HepG2 (cell line): ENCODE results near the gene CARMIL1. TPM values are rescaled to one million over a fixed set of nuclear protein-coding genes. Genes with fewer than 3 reads are reported as not detected.

ENCODE experiments used
- ATF7-NPFF ChIP-seq: sonication (generic); formaldehyde crosslinking; IDR thresholded peaks from 2 replicates; pipeline ENCODE4 v1.8.1; 2023; ENCODE audit warnings: mild to moderate bottlenecking, low read depth, missing genetic modification reagents, moderate library complexity
- FOXA3 ChIP-seq: IDR thresholded peaks from 2 replicates; pipeline ENCODE4 v1.6.1; 2016; ENCODE audit warnings: missing genetic modification reagents, missing compliant biosample characterization
- HIC2 ChIP-seq: sonication (generic); formaldehyde crosslinking; IDR thresholded peaks from 2 replicates; pipeline ENCODE4 v1.9.0; 2022; ENCODE audit warnings: low read depth, missing genetic modification reagents
- HOXA3 ChIP-seq: sonication (generic); formaldehyde crosslinking; IDR thresholded peaks from 2 replicates; pipeline ENCODE4 v1.5.0; 2020; ENCODE audit warnings: missing genetic modification reagents
- KAT8 ChIP-seq: IDR thresholded peaks from 2 replicates; pipeline ENCODE4 v1.6.1; 2016; ENCODE audit warnings: missing genetic modification reagents, missing compliant biosample characterization
- MBD4 ChIP-seq: IDR thresholded peaks from 2 replicates; pipeline ENCODE4 v1.6.1; 2012; ENCODE audit warnings: low read length, inconsistent platforms, borderline replicate concordance
- NONO ChIP-seq, 2 experiments: fragments of 450-650 bp in 1 of 2; sonication (generic) in 1 of 2; formaldehyde crosslinking in 1 of 2; IDR thresholded peaks in 1 of 2; conservative IDR thresholded peaks in 1 of 2; 2 replicates each; pipeline versions ENCODE4 v1.6.1 to v1.8.0; 2017 to 2022; ENCODE audit warnings: mild to moderate bottlenecking in 1 of 2, missing genetic modification reagents in 1 of 2, moderate library complexity in 1 of 2
- RBFOX2 ChIP-seq: fragments of 200-400 bp; formaldehyde crosslinking; IDR thresholded peaks from 2 replicates; pipeline ENCODE4 v1.6.1; 2017; ENCODE audit warnings: low read depth, mild to moderate bottlenecking, low read length
- SMYD3 ChIP-seq: sonication (generic); formaldehyde crosslinking; IDR thresholded peaks from 2 replicates; pipeline ENCODE4 v1.8.1; 2023; ENCODE audit warnings: mild to moderate bottlenecking, missing genetic modification reagents
- SRSF4 ChIP-seq: fragments of 200-400 bp; formaldehyde crosslinking; IDR thresholded peaks from one replicate; pipeline ENCODE4 v1.6.1; 2018; ENCODE audit warnings: mild to moderate bottlenecking, low read depth, low read length, moderate library complexity; ENCODE audit not compliant: poor library complexity, severe bottlenecking
- THAP7 ChIP-seq: sonication (generic); formaldehyde crosslinking; IDR thresholded peaks from 2 replicates; pipeline ENCODE4 v1.8.1; 2023; ENCODE audit warnings: mild to moderate bottlenecking, missing genetic modification reagents
- UBTF ChIP-seq: sonication (generic); formaldehyde crosslinking; IDR thresholded peaks from 2 replicates; pipeline ENCODE4 v1.4.0; 2020; ENCODE audit warnings: mild to moderate bottlenecking, missing genetic modification reagents
- ZMAT3 ChIP-seq: sonication (generic); formaldehyde crosslinking; conservative IDR thresholded peaks from 2 replicates; pipeline ENCODE4 v1.7.0; 2021; ENCODE audit warnings: missing genetic modification reagents
- ZNF10 ChIP-seq: sonication (generic); formaldehyde crosslinking; IDR thresholded peaks from 2 replicates; pipeline ENCODE4 v1.4.0; 2020; ENCODE audit warnings: mild to moderate bottlenecking, low read depth, missing genetic modification reagents, borderline replicate concordance
- ZNF362 ChIP-seq: sonication (generic); formaldehyde crosslinking; IDR thresholded peaks from 2 replicates; pipeline ENCODE4 v1.4.0; 2020; ENCODE audit warnings: missing genetic modification reagents, mild to moderate bottlenecking, borderline replicate concordance
- polyA plus RNA-seq, 8 experiments: library from polyadenylated mRNA; depleted of rRNA in 3 of 8; stranded (reverse) in 7 of 8; unstranded in 1 of 8; fragments of >200 nt; fragmentation: Illumina TruSeq in 4 of 8; extraction: Trizol in 4 of 8; gene quantifications; 2 replicates each; pipeline versions ENCODE4 v1.2.1 to v1.2.3, GENCODE V29; 2011 to 2016; ENCODE audit warnings: low read depth in 4 of 8, missing spikeins in 1 of 8, mixed read lengths in 1 of 8; ENCODE audit not compliant: insufficient read depth in 1 of 8
- total RNA-seq, 5 experiments: library from RNA; depleted of rRNA; stranded (reverse); fragments of >200 nt; fragmentation: Illumina TruSeq; extraction: Trizol; gene quantifications; 2 replicates each; pipeline ENCODE4 v1.2.3, GENCODE V29; 2016; ENCODE audit warnings: low read depth in 1 of 5

Gene CARMIL1
- total and polyA plus RNA-seq, 2 of the 13 experiments (the other 11 are each of a cell fraction or from before 2014, with no cell fraction given): 1.8 to 2.6 TPM

DNA sequence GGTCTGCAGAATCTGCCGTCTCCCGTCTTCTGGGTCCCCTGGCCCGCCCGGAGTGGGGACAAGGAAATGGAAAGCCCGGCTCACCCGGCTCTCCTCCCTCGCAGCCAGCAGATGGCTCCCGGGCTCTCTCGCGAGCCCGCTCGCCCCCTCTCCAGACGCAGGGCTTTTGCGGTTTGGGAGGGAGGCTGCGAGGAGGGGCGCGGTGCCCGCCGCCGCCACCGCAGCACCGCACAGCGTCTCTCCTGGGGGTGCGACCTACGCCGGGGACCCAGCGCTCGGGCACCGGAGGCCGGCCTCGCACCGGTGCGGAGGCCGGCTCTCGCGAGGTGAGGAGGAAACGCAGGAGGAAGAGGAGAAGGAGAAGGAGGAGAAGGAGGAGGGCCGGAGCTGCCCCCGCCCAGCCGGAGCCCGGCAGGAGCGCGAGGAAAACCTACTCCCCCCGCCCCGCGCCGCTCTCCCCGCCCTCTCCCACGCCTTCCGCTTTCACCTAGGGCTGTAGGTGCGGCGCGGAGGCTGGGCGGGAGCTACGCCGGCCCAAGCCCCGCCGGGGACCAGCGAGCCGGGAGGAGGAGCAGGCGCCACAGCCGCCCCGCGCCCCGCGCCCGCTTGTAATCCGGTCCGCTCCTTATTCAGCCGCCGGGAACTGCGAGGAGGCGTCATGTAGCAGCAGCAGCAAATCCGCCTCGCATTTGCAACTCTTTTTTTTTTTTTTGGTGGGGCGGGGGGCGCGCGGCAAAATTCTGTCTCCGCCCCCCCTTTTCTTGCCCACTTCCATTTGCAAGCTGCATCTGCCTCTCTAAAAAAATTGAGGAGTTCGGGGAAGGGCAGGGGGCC, at the start of gene CARMIL1 (continued):
- TF ChIP-seq RBFOX2 (peak; percentile 61), UBTF (CRISPR knock-in tag) (peak; percentile 64; the same call in 1 of the 2 replicates), KAT8 (peak; percentile 67), THAP7 (no peak), NONO (IDR thresholded peaks at IDR 0.05) (no peak), NONO (CRISPR knock-in tag; conservative IDR thresholded peaks at IDR 0.05) (no peak), HOXA3 (peak; percentile 45; the same call in 1 of the 2 replicates), FOXA3 (CRISPR knock-in tag) (no peak; the same call in 1 of the 2 replicates), SRSF4 (no peak), SMYD3 (CRISPR knock-in tag) (no peak), HIC2 (0 out of 2 replicates have a peak, but pooled peaks have one; percentile 41), ZMAT3 (peak; percentile 72; the same call in 1 of the 2 replicates), ATF7-NPFF (CRISPR knock-in tag) (no peak), MBD4 (no peak), ZNF362 (CRISPR knock-in tag) (peak; percentile 49; the same call in 1 of the 2 replicates), ZNF10 (no peak)
